H1 (cell line): ENCODE results near the gene NBPF4. TPM values are rescaled to one million over a fixed set of nuclear protein-coding genes. Genes with fewer than 3 reads are reported as not detected.

ENCODE experiments used
- CTCF ChIA-PET: fragments of 300-600 bp; sonication (Branson Sonifier 250); formaldehyde crosslinking; loops from one replicate; lab custom pipeline; 2021; ENCODE audit not compliant: partially characterized antibody; lab: Charles Lee
- POLR2A ChIA-PET: fragments of 300-600 bp; sonication (Branson Sonifier 250); formaldehyde crosslinking; loops from one replicate; lab custom pipeline; 2021; ENCODE audit warnings: inconsistent platforms; ENCODE audit not compliant: partially characterized antibody; lab: Charles Lee
- DNase-seq, 2 experiments: peaks; one replicate each; pipeline versions ENCODE4 v3.0.0 to v3.0.0-alpha.2; 2010 to 2022; ENCODE audit warnings: low spot score in 2 of 2, low read depth in 1 of 2, mixed read lengths in 1 of 2
- FAIRE-seq: peaks from 2 replicates; lab custom pipeline; 2011; peaks lifted over from hg19 to GRCh38; lab: Jason Lieb, UNC
- H2AFZ ChIP-seq: 2 replicates; pipeline ENCODE4 v1.8.1; 2012; ENCODE audit warnings: low read length, inconsistent platforms
- H2AK5ac ChIP-seq: 2 replicates; pipeline ENCODE4 v1.6.1; 2013; ENCODE audit warnings: low read depth, low read length
- H2BK120ac ChIP-seq: replicated peaks from 2 replicates; pipeline ENCODE3; 2013; ENCODE audit warnings: low read depth, low read length, inconsistent platforms
- H2BK12ac ChIP-seq: 2 replicates; pipeline ENCODE4 v1.6.1; 2013; ENCODE audit warnings: low read depth, low read length
- H2BK15ac ChIP-seq: 2 replicates; pipeline ENCODE4 v1.6.1; 2013; ENCODE audit warnings: low read length
- H2BK20ac ChIP-seq: 2 replicates; pipeline ENCODE4 v1.6.1; 2013; ENCODE audit warnings: low read length
- H2BK5ac ChIP-seq: 2 replicates; pipeline ENCODE4 v1.6.1; 2013; ENCODE audit warnings: low read depth, low read length
- H3K14ac ChIP-seq: 2 replicates; pipeline ENCODE4 v1.6.1; 2013; ENCODE audit warnings: inconsistent platforms; ENCODE audit not compliant: insufficient read length
- H3K18ac ChIP-seq: 2 replicates; pipeline ENCODE4 v1.6.1; 2013; ENCODE audit warnings: low read length; ENCODE audit errors: extremely low read depth
- H3K23ac ChIP-seq: 2 replicates; pipeline ENCODE4 v1.6.1; 2013; ENCODE audit warnings: inconsistent platforms; ENCODE audit not compliant: insufficient read length
- H3K23me2 ChIP-seq: 2 replicates; pipeline ENCODE4 v1.6.1; 2013; ENCODE audit warnings: low read depth, low read length
- H3K27ac ChIP-seq: 2 replicates; pipeline ENCODE4 v1.6.1; 2011; ENCODE audit warnings: low read depth, low read length, inconsistent platforms
- H3K27me3 ChIP-seq, 4 experiments: replicated peaks in 1 of 4; 1 replicate in 1 of 4; 2 replicates in 3 of 4; pipeline versions ENCODE4 v1.6.1 to v1.8.1; 2011 to 2013; ENCODE audit warnings: low read length in 3 of 4, mild to moderate bottlenecking in 3 of 4, inconsistent platforms in 2 of 4, mixed read lengths in 2 of 4, moderate library complexity in 1 of 4; ENCODE audit not compliant: control insufficient read depth in 3 of 4, insufficient read depth in 3 of 4; ENCODE audit errors: extremely low read depth in 1 of 4
- H3K36me3 ChIP-seq, 4 experiments: 2 replicates each; pipeline versions ENCODE4 v1.6.1 to v1.8.1; 2011 to 2013; ENCODE audit warnings: mild to moderate bottlenecking in 4 of 4, low read length in 3 of 4, moderate library complexity in 2 of 4, control low read depth in 1 of 4, inconsistent platforms in 1 of 4; ENCODE audit not compliant: insufficient read depth in 4 of 4, control insufficient read depth in 2 of 4
- H3K4ac ChIP-seq: replicated peaks from 2 replicates; pipeline ENCODE3; 2013; ENCODE audit warnings: low read length, low read depth, mixed read lengths, inconsistent platforms; ENCODE audit not compliant: insufficient read length
- H3K4me1 ChIP-seq, 4 experiments: replicated peaks in 1 of 4; 1 replicate in 1 of 4; 2 replicates in 3 of 4; pipeline versions ENCODE4 v1.6.1 to v1.8.1; 2011 to 2013; ENCODE audit warnings: low read length in 3 of 4, inconsistent platforms in 2 of 4, mixed read lengths in 1 of 4; ENCODE audit not compliant: insufficient read depth in 4 of 4, control insufficient read depth in 3 of 4
- H3K4me2 ChIP-seq, 2 experiments: 2 replicates each; pipeline versions ENCODE4 v1.6.1 to v1.8.1; 2011 to 2013; ENCODE audit warnings: low read depth in 2 of 2, low read length in 2 of 2, control low read depth in 1 of 2, inconsistent platforms in 1 of 2, mild to moderate bottlenecking in 1 of 2; ENCODE audit not compliant: insufficient read depth in 1 of 2
- H3K4me3 ChIP-seq, 4 experiments: fragments of 200-600, 300-600 bp in 1 of 4; sonication (generic), shearing (Covaris generic), sonication (Bioruptor Twin) in 1 of 4; 2 replicates each; pipeline versions ENCODE4 v1.5.1 to v1.8.1; 2011 to 2016; ENCODE audit warnings: low read length in 4 of 4, low read depth in 3 of 4, control low read depth in 2 of 4, inconsistent platforms in 2 of 4, mild to moderate bottlenecking in 2 of 4, mixed read lengths in 1 of 4, moderate library complexity in 1 of 4; ENCODE audit not compliant: insufficient read depth in 2 of 4; ENCODE audit errors: extremely low read depth in 1 of 4
- H3K56ac ChIP-seq: replicated peaks from 2 replicates; pipeline ENCODE3; 2013; ENCODE audit warnings: low read depth, mild to moderate bottlenecking, mixed read lengths, low read length, inconsistent platforms; ENCODE audit not compliant: insufficient read length
- H3K79me1 ChIP-seq: 2 replicates; pipeline ENCODE4 v1.6.1; 2013; ENCODE audit warnings: low read depth, low read length, control low read depth
- H3K79me2 ChIP-seq, 2 experiments: 2 replicates each; pipeline versions ENCODE4 v1.6.1 to v1.8.1; 2012 to 2013; ENCODE audit warnings: low read length in 2 of 2, mild to moderate bottlenecking in 2 of 2, inconsistent platforms in 1 of 2; ENCODE audit not compliant: insufficient read depth in 2 of 2, control insufficient read depth in 1 of 2
- H3K9ac ChIP-seq, 4 experiments: replicated peaks in 1 of 4; 1 replicate in 1 of 4; 2 replicates in 3 of 4; pipeline versions ENCODE4 v1.6.1 to v1.8.1; 2011 to 2013; ENCODE audit warnings: low read depth in 3 of 4, low read length in 3 of 4, control low read depth in 2 of 4, mild to moderate bottlenecking in 2 of 4, moderate library complexity in 2 of 4, inconsistent platforms in 1 of 4; ENCODE audit errors: extremely low read depth in 1 of 4
- H3K9me3 ChIP-seq, 2 experiments: 2 replicates each; pipeline versions ENCODE4 v1.6.1 to v1.8.1; 2012 to 2013; ENCODE audit warnings: mild to moderate bottlenecking in 2 of 2, moderate library complexity in 2 of 2, control low read depth in 1 of 2, inconsistent platforms in 1 of 2, low read depth in 1 of 2, low read length in 1 of 2, mixed read lengths in 1 of 2; ENCODE audit not compliant: insufficient read depth in 2 of 2
- H4K20me1 ChIP-seq, 2 experiments: replicated peaks in 1 of 2; 2 replicates each; pipeline versions ENCODE3 to v1.8.1; 2011 to 2013; ENCODE audit warnings: inconsistent platforms in 2 of 2, low read length in 2 of 2, mild to moderate bottlenecking in 1 of 2; ENCODE audit not compliant: insufficient read depth in 2 of 2, control insufficient read depth in 1 of 2
- H4K5ac ChIP-seq: 2 replicates; pipeline ENCODE4 v1.6.1; 2013; ENCODE audit warnings: low read length, low read depth, mixed read lengths, inconsistent platforms; ENCODE audit not compliant: insufficient read length
- H4K8ac ChIP-seq: 2 replicates; pipeline ENCODE4 v1.8.0; 2013; ENCODE audit warnings: mild to moderate bottlenecking, moderate library complexity, low read length, inconsistent platforms; ENCODE audit not compliant: insufficient read depth; ENCODE audit errors: extremely low read depth
- H4K91ac ChIP-seq: replicated peaks from 2 replicates; pipeline ENCODE3; 2013; ENCODE audit warnings: low read length, mixed read lengths, inconsistent platforms; ENCODE audit not compliant: insufficient read length
- BACH1 ChIP-seq: IDR thresholded peaks from 2 replicates; pipeline ENCODE4 v1.6.1; 2012; ENCODE audit warnings: low read length, improper control_type of control experiment
- CBX8 ChIP-seq: fragments of 300-800, 300-1000 bp; sonication (generic); IDR thresholded peaks from 2 replicates; pipeline ENCODE4 v1.7.1; 2016; ENCODE audit warnings: low read depth, low read length, borderline replicate concordance
- CTBP2 ChIP-seq: IDR thresholded peaks from 2 replicates; pipeline ENCODE4 v1.7.0; 2011; ENCODE audit warnings: borderline replicate concordance, mild to moderate bottlenecking, moderate library complexity, mixed read lengths, low read length; ENCODE audit not compliant: insufficient read depth, insufficient read length
- EGR1 ChIP-seq: IDR thresholded peaks from 2 replicates; pipeline ENCODE4 v1.6.1; 2011; ENCODE audit warnings: low read depth, low read length, borderline replicate concordance
- EZH2 ChIP-seq: fragments of 200-600 bp; sonication (generic); IDR thresholded peaks from 2 replicates; pipeline ENCODE4 v1.7.1; 2012; ENCODE audit warnings: low read depth, mild to moderate bottlenecking, moderate library complexity, low read length, inconsistent platforms; ENCODE audit not compliant: severe bottlenecking
- GTF2F1 ChIP-seq: IDR thresholded peaks from 2 replicates; pipeline ENCODE4 v1.6.1; 2012; ENCODE audit warnings: low read depth, low read length, improper control_type of control experiment, borderline replicate concordance
- NANOG ChIP-seq: IDR thresholded peaks from 2 replicates; pipeline ENCODE4 v1.6.1; 2011; ENCODE audit warnings: low read length, low read depth, mild to moderate bottlenecking, inconsistent platforms; ENCODE audit not compliant: insufficient read depth, poor library complexity, severe bottlenecking
- NRF1 ChIP-seq: IDR thresholded peaks from 2 replicates; pipeline ENCODE4 v1.6.1; 2011; ENCODE audit warnings: mild to moderate bottlenecking, low read depth, low read length, improper control_type of control experiment
- POU5F1 ChIP-seq: IDR thresholded peaks from 2 replicates; pipeline ENCODE4 v1.6.1; 2011; ENCODE audit warnings: low read depth, mild to moderate bottlenecking, low read length, moderate library complexity
- RFX5 ChIP-seq: IDR thresholded peaks from 2 replicates; pipeline ENCODE4 v1.6.1; 2011; ENCODE audit warnings: low read depth, low read length, improper control_type of control experiment, borderline replicate concordance
- SP4 ChIP-seq: IDR thresholded peaks from 2 replicates; pipeline ENCODE4 v1.6.1; 2012; ENCODE audit warnings: low read length, inconsistent platforms
- WGBS, 2 experiments: shearing (Covaris generic) in 1 of 2; methylation state at CpG; one replicate each; pipeline versions ENCODE4 v1.1.6 to v1.1.7; 2013 to 2015; ENCODE audit warnings: low lambda C conversion rate in 2 of 2, mixed read lengths in 2 of 2, inconsistent platforms in 1 of 2, low coverage in 1 of 2, missing lambda C conversion rate in 1 of 2; ENCODE audit not compliant: insufficient replicate concordance in 2 of 2, insufficient coverage in 1 of 2, insufficient read length in 1 of 2; ENCODE audit errors: extremely low coverage in 1 of 2, missing lambda C conversion rate in 1 of 2; 5-methylcytosine and 5-hydroxymethylcytosine counted together
- polyA plus RNA-seq, 7 experiments: library from polyadenylated mRNA; depleted of rRNA in 3 of 7; stranded (reverse) in 5 of 7; unstranded in 2 of 7; fragments of >200 nt in 5 of 7; fragments of 200-250 nt in 2 of 7; gene quantifications; 1 replicate in 5 of 7; 2 replicates in 1 of 7; 4 replicates in 1 of 7; pipeline versions ENCODE4 v1.2.1 to v1.2.3, GENCODE V29; 2011 to 2013; ENCODE audit warnings: missing spikeins in 2 of 7, mixed read lengths in 2 of 7
- total RNA-seq: library from RNA; stranded (reverse); fragmentation: NEBNext Ultra II Directional; extraction: Animal tissue kit (Norgen Biotek cat#: 25700); gene quantifications from 2 replicates; pipeline ENCODE4 v1.2.1, GENCODE V29; 2021

NBPF4 gene
- total and polyA plus RNA-seq, 2 of the 8 experiments (the other 6 are each of a cell fraction or from before 2014, with no cell fraction given), result not detected

- Histone ChIP-seq H4K91ac (no peak overlapping the region), H3K56ac (no peak overlapping the region), H3K4ac (no peak overlapping the region), H2BK12ac (no peak overlapping the region), H3K79me1 (peaks cover 5% of the 10 kb centered on the region), H3K4me1 (no peaks in the 10 kb centered on the region), H3K27me3 (no peaks in the 10 kb centered on the region), H4K5ac (no peak overlapping the region), H4K8ac (no peak overlapping the region), H3K9ac (no peak overlapping the region), H2BK15ac (no peak overlapping the region), H3K14ac (no peak overlapping the region), H3K36me3 (peaks cover 0 to 9% (median 1%) of the 10 kb centered on the region in 4 experiments; a peak in 4 of 8 replicates), H3K9me3 (no peaks in the 10 kb centered on the region), H2BK120ac (no peak overlapping the region), H2BK20ac (no peak overlapping the region), H3K27ac (no peak overlapping the region), H3K18ac (no peak overlapping the region), H2AFZ (no peak overlapping the region), H3K4me3 (no peak overlapping the region), H3K23ac (no peak overlapping the region), H3K23me2 (no peaks in the 10 kb centered on the region; the same call in 1 of the 2 replicates), H2AK5ac (no peak overlapping the region), H3K4me2 (no peak overlapping the region), H4K20me1 (peaks cover 0 to 2% of the 10 kb centered on the region in 2 experiments), H3K79me2 (peaks cover 4 to 62% of the 10 kb centered on the region in 2 experiments; a peak in 3 of 4 replicates), H2BK5ac (no peak overlapping the region)
- ChIA-PET POLR2A (no interaction called here), CTCF (no interaction called here)
- TF ChIP-seq BACH1, result no peak
- TF ChIP-seq EZH2, result no peak
- no peak for TF ChIP-seq GTF2F1
- no peak for TF ChIP-seq POU5F1
- no peak for TF ChIP-seq RFX5
- no peak for TF ChIP-seq NRF1
- no peak for TF ChIP-seq CTBP2
- TF ChIP-seq EGR1, result no peak
- TF ChIP-seq NANOG, result no peak
- TF ChIP-seq CBX8, result no peak
- no peak for TF ChIP-seq SP4
- FAIRE-seq (no peak), DNase-seq (no peak)
- 76% methylated on average over 1 of the region's 1 CpG; no CpG with 5 or more reads in 1 of the 2 experiments for WGBS, 2 experiments
Measured at GRCh38 chr1:108188801-108189200, 55.1 kb downstream of the NBPF4 start.
